SK-N-MC (cell line): ENCODE measurements around the gene KCTD1.

Source experiments
- EZH2 ChIP-seq: fragments of 200-600 bp; sonication (generic); IDR thresholded peaks from one replicate; pipeline ENCODE4 v1.6.1; 2017; ENCODE audit warnings: antibody characterized with exemption
- FOXP2 ChIP-seq: optimal IDR thresholded peaks from 2 replicates; pipeline ENCODE3; 2011; ENCODE audit warnings: mild to moderate bottlenecking, moderate library complexity; ENCODE audit not compliant: insufficient read depth; ENCODE audit errors: extremely low read length, control extremely low read depth
- POLR2AphosphoS5 ChIP-seq: IDR thresholded peaks from 2 replicates; pipeline ENCODE4 v1.6.1; 2012; ENCODE audit warnings: mild to moderate bottlenecking, low read depth, low read length, borderline replicate concordance

- no peak for TF ChIP-seq EZH2
- no peak for TF ChIP-seq POLR2AphosphoS5
- TF ChIP-seq FOXP2: no peak
Measured at GRCh38 chr18:26489881-26490280, 58.5 kb downstream of the KCTD1 start.
